Uterus (tissue), 4 donors: Measurements from ENCODE around the gene HSD17B7. TPM values are rescaled to one million over a fixed set of nuclear protein-coding genes. Genes with fewer than 3 reads are reported as not detected.
"Not testable (repeated sequence)": the region's sequence is repeated elsewhere in the genome, so short reads cannot be mapped to it uniquely, and the experiment has no call there.

Experiments used
- DNase-seq, 2 donors: peaks; one replicate each; pipeline ENCODE4 v3.0.0-alpha.2; 2019 to 2020
- H3K27ac ChIP-seq, 2 donors: fragments of 200-600 bp; sonication (generic); 1 replicate in 1 of 2; 2 replicates in 1 of 2; pipeline ENCODE4 v1.5.1; 2016 to 2018
- H3K27me3 ChIP-seq, 2 donors: fragments of 200-600 bp; sonication (generic); one replicate each; pipeline ENCODE4 v1.5.1; 2018 to 2019; ENCODE audit warnings: control low read depth in 1 of 2
- H3K36me3 ChIP-seq, 2 donors: fragments of 200-600 bp; sonication (generic); one replicate each; pipeline ENCODE4 v1.5.1; 2019; ENCODE audit warnings: control low read depth in 1 of 2
- H3K4me1 ChIP-seq, 2 donors: fragments of 200-600 bp; sonication (generic); one replicate each; pipeline ENCODE4 v1.5.1; 2018 to 2019; ENCODE audit warnings: control low read depth in 1 of 2
- H3K4me3 ChIP-seq, 2 donors: fragments of 200-600 bp; sonication (generic); 1 replicate in 1 of 2; 2 replicates in 1 of 2; pipeline ENCODE4 v1.5.1; 2018 to 2019; ENCODE audit warnings: mild to moderate bottlenecking in 1 of 2
- H3K9me3 ChIP-seq, 2 donors: fragments of 200-600 bp; sonication (generic); one replicate each; pipeline ENCODE4 v1.5.1; 2019; ENCODE audit warnings: control low read depth in 1 of 2
- CTCF ChIP-seq, 4 experiments: fragments of 200-600 bp in 2 of 4; fragments of 450-650 bp in 2 of 4; sonication (generic) in 2 of 4; IDR thresholded peaks; one replicate each; pipeline ENCODE4 v1.5.1; 2016 to 2019; ENCODE audit warnings: antibody characterized with exemption in 4 of 4, mild to moderate bottlenecking in 2 of 4, moderate library complexity in 1 of 4
- POLR2A ChIP-seq, 2 donors: fragments of 450-650 bp; IDR thresholded peaks; one replicate each; pipeline ENCODE4 v1.6.1; 2016; ENCODE audit warnings: antibody characterized with exemption in 2 of 2, mild to moderate bottlenecking in 1 of 2, moderate library complexity in 1 of 2
- intact Hi-C: fragments of 100-400 bp; cut with DNase I; formaldehyde crosslinking; loops from one replicate; pipeline ENCODE4 v1.15.1; 2023; ENCODE audit warnings: low total_unique reads
- total RNA-seq, 4 donors: library from RNA; depleted of rRNA in 3 of 4; stranded (reverse); fragments of >200 nt in 3 of 4; gene quantifications; one replicate each; pipeline versions ENCODE4 v1.1.0 to v1.2.4, GENCODE V29; 2014 to 2023
- donor health status: DM: yes; HTN: yes; CAD: no.

Gene HSD17B7
- total RNA-seq, 4 donors from 2014 or later, result 3.1 to 24.7 (median 10.3) TPM

- Histone ChIP-seq H3K36me3 (no peaks in the 10 kb centered on the region), H3K9me3 (no peaks in the 10 kb centered on the region), H3K27ac (no peak overlapping the region), H3K4me3 (no peak overlapping the region), H3K27me3 (no peaks in the 10 kb centered on the region), H3K4me1 (no peaks in the 10 kb centered on the region)
- intact Hi-C loops, result no loop called here
- DNase-seq, result no peak
- TF ChIP-seq POLR2A (IDR thresholded peaks at IDR 0.05) (no peak), CTCF (IDR thresholded peaks at IDR 0.05) (no peak)
These were observed 17.8 kb upstream of the HSD17B7 start for GRCh38 chr1:162772571-162773154.

- TF ChIP-seq POLR2A (IDR thresholded peaks at IDR 0.05) (no peak), CTCF (IDR thresholded peaks at IDR 0.05) (no peak)
- no peaks in the 10 kb centered on the region for H3K36me3 ChIP-seq
- H3K4me3 ChIP-seq, result no peak overlapping the region
- no peaks in the 10 kb centered on the region for H3K9me3 ChIP-seq
- H3K4me1 ChIP-seq, result no peaks in the 10 kb centered on the region
- intact Hi-C loops, result no loop called here
- H3K27ac ChIP-seq, result no peak overlapping the region
- no peak for DNase-seq
- no peaks in the 10 kb centered on the region for H3K27me3 ChIP-seq
These were observed 16.5 kb upstream of the HSD17B7 start for GRCh38 chr1:162774007-162774406.

- DNase-seq, result no peak
- no peak for TF ChIP-seq CTCF (IDR thresholded peaks at IDR 0.05)
- no peak for TF ChIP-seq POLR2A (IDR thresholded peaks at IDR 0.05)
- intact Hi-C loops, result no loop called here
- Histone ChIP-seq H3K36me3 (no peaks in the 10 kb centered on the region), H3K4me1 (no peaks in the 10 kb centered on the region), H3K27ac (no peak overlapping the region), H3K27me3 (no peaks in the 10 kb centered on the region), H3K9me3 (no peaks in the 10 kb centered on the region), H3K4me3 (no peak overlapping the region)
These were observed 11.5 kb upstream of the HSD17B7 start for GRCh38 chr1:162779043-162779442.

GRCh38 chr1:162782671-162783070, 7.8 kb upstream of the HSD17B7 start:
- TF ChIP-seq POLR2A (IDR thresholded peaks at IDR 0.05) (no peak), CTCF (IDR thresholded peaks at IDR 0.05) (no peak)
- H3K36me3 ChIP-seq, result no peaks in the 10 kb centered on the region
- no peak overlapping the region for H3K27ac ChIP-seq

GRCh38 chr1:162784926-162785325, 5.6 kb upstream of the HSD17B7 start:
- H3K36me3 ChIP-seq, H3K27me3 ChIP-seq, DNase-seq, intact Hi-C loops, H3K27ac ChIP-seq, H3K4me1 ChIP-seq, H3K4me3 ChIP-seq, H3K9me3 ChIP-seq: not testable (repeated sequence)

More at GRCh38 chr1:162782671-162783070, 7.8 kb upstream of the HSD17B7 start:
- H3K27me3 ChIP-seq, result no peaks in the 10 kb centered on the region
- H3K4me1 ChIP-seq, result no peaks in the 10 kb centered on the region
- intact Hi-C loops, result no loop called here
- no peak for DNase-seq
- no peak overlapping the region for H3K4me3 ChIP-seq
- no peaks in the 10 kb centered on the region for H3K9me3 ChIP-seq

- H3K4me3 ChIP-seq, H3K36me3 ChIP-seq, H3K27me3 ChIP-seq, intact Hi-C loops, H3K4me1 ChIP-seq, DNase-seq, H3K9me3 ChIP-seq: not testable (repeated sequence)
- peak overlapping the region; percentile 42 for H3K27ac ChIP-seq
These were observed 1.7 kb upstream of the HSD17B7 start for GRCh38 chr1:162788783-162789182.

GRCh38 chr1:162790985-162791357, 469 bp downstream of the HSD17B7 start:
- H3K27me3 ChIP-seq, intact Hi-C loops, H3K9me3 ChIP-seq, DNase-seq, H3K4me1 ChIP-seq, H3K36me3 ChIP-seq: not testable (repeated sequence)
- Histone ChIP-seq H3K4me3 (peak overlapping the region; percentile 42 to 45), H3K27ac (peak overlapping the region; percentile 79 to 86)

GRCh38 chr1:162794284-162794683, 3.8 kb downstream of the HSD17B7 start:
- not testable (repeated sequence) for H3K4me3 ChIP-seq

GRCh38 chr1:162796617-162797279, 6.2 kb downstream of the HSD17B7 start:
- H3K4me1 ChIP-seq, H3K27me3 ChIP-seq, H3K4me3 ChIP-seq, H3K36me3 ChIP-seq, DNase-seq, intact Hi-C loops, H3K9me3 ChIP-seq, H3K27ac ChIP-seq: not testable (repeated sequence)

More at GRCh38 chr1:162794284-162794683, 3.8 kb downstream of the HSD17B7 start:
- H3K27ac ChIP-seq, result peak overlapping the region; percentile 11 to 52
- H3K4me1 ChIP-seq, DNase-seq, H3K36me3 ChIP-seq, H3K9me3 ChIP-seq, H3K27me3 ChIP-seq, intact Hi-C loops: not testable (repeated sequence)
